ENCODE data around the gene GINS2.

GINS2 gene

DNA sequence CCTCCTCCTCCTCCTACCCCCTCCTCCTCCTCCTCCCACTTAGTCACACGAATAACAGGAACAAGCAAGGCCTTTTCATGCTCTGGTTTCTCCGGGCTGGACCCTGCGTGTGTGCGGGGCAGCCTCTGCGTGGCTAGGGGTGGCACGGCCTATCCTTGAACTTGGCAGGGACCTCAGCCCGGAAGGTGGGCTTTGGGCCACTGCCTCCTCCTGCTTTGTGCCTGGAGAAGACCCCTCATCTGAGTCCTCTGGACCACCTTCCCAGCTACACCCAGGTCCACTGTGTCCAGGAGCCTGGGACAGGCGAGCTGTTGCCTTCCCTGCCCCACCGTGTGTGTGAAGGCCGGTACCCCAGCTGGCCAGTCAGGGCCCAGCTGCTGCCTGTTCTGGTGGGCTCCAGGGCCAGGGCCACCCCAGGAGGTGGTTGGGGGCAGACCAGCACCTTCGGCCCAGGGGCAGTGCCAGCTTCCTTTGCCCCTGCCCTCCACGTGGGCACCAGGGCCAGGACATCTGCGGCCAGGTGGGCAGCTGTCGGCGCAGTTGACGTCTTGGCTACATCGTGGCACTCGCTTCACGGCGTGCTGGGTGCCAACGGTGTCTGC is 35.4 kb downstream of the GINS2 start:
- no peak for DNase-seq

- peak; percentile 75 for DNase-seq
Measured at GRCh38 chr16:85652431-85653221, 36.1 kb downstream of the GINS2 start.

- no peak for DNase-seq
Measured at GRCh38 chr16:85651629-85652430, 36.9 kb downstream of the GINS2 start.

DNA sequence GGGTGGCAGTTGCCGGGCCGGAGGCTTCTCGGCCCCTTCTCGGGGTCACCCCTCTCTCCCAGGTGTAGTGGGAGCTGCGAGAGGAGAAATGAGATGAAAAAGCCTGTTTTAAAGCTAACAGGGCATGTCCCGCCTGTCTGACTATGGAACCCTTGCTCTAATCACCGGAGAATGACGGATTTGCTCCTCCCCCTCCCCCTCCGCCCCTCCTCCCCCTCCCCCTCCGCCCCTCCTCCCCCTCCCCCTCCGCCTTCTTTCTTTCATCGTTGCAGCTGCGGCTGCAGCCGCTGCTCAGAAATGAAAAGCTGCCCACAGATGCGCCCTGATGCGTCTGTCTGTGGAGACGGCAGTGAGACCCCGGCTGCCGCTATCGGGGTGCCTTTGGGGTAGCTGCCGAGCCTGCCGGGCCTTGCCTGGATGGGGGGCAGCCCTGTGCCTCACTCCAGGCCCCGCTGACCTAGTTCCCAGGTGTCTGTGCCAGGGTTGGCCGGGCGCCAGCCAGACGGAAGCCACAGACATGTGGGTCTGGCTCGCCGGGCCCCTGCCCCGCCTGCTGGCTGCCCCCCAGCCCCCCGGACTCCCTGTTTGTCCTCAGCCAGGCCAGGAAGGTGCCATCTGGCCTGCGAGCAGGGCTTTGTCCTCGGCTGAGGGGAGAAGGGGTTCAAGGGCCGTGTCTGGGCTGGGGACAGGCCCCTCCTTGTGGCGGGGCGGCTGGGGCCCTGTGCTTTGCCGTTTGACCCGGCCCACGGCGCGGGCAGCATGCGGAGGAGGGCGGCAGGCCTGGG is 37.7 kb downstream of the GINS2 start:
- peak; percentile 65 for DNase-seq

DNA sequence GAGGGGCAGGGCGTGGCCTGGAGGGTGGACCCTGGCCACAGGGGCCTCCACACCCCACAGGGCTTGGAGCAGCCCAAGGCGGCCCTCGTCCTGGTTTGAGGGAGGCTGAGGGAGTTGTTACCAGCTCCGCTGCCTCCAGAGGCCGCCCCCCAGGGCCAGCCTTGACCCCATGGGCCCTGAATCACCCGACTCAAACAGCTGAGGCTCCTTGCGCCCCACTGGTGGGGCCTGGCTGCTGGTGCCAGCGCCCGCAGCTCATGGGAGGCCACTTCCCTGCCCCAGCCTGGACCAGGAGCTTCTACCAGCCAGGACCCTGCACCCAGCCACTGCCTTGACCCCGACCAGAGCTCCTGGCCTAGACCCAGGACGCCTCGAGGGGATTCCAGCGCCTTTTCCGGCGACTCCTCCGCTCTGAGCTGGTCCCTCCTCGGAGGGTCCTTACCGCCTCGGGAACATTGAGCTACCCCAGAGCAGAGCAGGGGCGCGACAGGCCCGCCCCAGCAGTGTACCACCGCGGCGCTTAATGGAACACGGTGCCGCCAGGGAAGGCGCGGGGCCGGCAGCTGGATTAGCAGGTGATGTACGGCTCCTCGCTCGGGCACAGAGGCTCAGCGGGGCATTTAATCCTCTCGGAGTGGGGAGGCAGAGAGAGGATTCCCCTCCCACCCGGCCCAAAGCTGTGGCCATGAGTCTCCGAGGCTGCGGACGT is 38.5 kb downstream of the GINS2 start:
- no peak for DNase-seq

DNA sequence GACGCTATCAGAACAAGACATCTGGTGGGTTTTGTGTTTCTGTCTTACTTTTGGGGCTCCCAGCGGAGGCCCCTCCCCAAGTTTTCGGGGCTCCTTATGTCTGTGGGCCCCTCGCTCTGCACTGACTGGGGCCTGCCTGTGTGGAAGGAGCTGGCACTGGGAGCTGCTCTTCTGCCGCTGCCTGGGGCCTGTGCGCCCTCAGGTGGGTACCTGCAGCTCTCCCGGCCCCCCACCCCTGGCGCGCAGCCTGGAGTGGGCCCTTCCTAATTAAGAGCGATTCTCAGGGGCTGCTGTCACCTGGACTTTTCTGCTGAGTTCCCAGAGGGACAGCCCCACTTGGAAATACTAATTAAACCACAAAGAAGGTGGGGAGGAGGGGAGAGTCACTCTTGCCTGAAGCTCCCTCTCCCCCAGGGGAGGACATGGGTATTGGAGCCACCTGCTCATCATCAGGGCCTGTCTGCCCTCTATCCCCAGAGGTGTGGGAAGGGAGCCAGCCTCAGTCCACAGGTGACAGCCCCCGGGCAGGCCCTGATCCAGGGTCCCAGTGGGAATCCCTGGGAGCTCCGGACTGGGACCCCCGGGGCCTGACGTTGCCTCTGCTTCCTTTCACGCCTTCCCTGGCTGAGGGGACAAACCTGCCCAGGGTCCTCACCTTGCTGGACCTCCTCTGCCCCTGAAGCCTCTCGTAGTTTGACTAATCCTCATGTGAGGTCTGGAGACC is 39.2 kb downstream of the GINS2 start:
- DNase-seq = no peak

GRCh38 chr16:85648805-85649204 is 39.9 kb downstream of the GINS2 start:
- no peak for DNase-seq

DNA sequence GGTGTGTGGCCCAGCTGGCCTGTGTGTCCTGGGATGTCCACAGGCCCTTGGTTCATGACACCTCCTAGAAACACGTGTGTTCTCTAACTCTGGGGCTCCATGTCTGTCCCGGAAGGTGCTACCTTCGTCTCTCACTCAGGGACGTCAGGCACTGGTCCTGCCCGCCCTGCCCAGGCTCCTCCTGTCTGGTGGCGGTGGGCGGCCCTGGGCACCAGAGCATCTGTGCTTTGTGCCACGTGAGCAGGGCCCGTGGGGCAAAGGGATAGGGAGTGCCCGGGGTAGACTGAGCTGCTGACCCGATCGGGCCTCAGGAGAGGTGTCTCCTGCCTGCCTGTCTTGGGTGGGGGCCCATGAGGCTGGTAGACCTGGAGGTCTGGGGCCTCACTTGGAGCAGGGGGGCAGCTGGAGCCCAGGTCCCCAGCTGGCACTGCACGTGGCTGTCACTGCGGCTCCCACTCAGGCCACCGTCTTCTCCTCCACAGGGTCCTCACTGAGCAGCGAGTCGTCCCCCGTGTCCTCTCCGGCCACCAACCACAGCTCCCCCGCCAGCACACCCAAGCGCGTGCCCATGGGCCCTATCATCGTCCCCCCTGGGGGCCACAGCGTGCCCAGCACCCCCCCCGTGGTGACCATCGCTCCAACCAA is 40.6 kb downstream of the GINS2 start:
- no peak for DNase-seq

DNA sequence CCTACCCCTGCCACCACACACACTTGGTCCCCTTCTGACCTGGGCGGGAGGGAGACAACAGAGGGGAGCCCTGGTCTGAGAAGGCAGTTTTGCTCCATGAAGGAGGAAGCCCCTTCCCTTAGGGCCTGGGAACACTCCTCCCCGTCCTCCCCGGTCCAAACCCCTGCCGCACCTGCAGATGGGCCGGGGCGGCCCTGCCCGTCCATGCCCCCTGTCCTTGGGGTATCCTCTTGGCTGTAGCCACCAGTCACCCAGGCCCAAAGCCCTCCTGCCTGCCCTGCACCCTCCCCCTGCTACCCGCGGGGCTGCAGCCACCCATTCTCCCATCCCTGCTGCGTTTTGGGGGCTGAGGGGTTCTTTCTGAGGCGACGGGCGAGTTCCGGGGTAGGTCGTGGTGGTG is 41.8 kb downstream of the GINS2 start:
- no peak for DNase-seq

DNA sequence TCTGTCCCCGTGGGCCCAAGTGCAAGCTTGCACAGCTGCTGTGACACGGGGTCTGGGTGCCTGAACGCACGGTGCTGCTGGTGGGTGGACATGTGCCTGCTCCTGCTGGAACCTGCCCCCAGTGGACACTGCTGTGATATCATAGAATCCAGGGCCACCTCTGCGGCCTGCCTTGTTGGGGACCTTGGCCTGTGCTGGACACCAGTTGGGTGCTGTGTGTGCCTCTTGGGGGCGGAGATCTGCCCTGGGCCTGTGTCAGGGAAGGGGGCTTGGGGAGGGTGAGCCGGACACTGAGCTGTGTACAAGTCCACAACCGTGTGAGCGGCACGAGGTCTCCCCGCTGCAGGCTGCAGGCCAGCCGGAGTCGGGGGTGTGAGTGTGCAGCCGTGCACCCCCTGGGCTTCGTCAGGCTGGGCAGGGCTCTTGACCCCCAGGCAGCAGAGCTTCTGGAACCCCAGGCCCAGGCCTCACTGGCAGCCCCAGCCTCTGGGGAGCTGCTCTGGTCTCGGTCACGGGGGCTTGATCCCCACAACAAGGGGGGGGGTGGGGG is 42.3 kb downstream of the GINS2 start:
- DNase-seq = no peak

DNA sequence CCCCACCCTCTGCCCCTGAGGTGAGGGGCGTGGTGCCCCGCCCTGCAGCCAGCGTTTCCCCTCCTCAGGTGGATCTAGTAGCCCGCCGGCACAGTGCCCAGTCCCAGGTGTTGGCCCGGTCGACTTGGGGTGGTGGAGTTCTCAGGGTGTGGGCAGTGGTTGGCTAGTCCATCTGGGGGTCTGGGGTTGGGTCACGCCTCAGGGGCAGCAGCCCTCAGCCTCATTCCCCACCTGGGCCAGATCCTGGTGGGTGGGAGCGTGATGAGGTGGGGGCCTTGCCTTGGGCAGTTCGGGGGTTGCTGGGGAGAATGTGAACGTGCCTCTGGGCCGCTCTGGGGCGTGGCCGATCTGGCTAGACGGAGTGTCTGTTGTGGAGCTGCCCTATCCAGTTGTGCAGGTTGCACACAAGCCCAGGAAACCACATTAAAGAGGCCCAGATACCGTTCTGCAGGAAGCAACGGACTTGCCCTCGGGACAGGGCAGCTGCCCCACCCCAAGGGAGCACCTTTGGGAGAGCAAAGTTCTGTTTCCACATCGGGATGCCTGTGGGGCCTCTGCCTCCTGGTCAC is 43.6 kb downstream of the GINS2 start:
- no peak for DNase-seq

- DNase-seq = no peak
Measured at GRCh38 chr16:85644093-85644712, 44.6 kb downstream of the GINS2 start.

- DNase-seq = no peak
Measured at GRCh38 chr16:85643631-85644030, 45.1 kb downstream of the GINS2 start.

GRCh38 chr16:85642762-85643358 is 45.9 kb downstream of the GINS2 start:
- DNase-seq = no peak

DNA sequence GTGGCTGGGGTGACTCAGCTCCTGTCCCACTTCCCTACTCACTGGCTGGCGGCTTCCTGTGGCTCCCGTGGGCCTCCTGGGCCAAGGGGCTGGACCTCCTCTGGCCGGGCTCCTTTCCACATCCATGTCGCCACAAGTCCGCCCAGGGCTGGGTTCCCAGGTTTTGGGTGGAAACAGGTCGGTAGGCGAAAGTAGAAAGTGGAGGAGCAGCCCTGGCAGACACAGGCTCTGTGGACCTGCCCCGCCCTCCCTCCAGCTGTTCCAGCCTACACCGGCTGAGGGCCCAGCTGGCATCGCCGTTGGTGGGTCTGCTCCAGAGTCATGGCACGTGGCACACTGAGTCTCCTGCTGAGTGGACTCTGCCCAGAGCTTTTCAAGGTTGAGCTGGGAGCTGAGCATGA is 47.0 kb downstream of the GINS2 start:
- no peak for DNase-seq

DNA sequence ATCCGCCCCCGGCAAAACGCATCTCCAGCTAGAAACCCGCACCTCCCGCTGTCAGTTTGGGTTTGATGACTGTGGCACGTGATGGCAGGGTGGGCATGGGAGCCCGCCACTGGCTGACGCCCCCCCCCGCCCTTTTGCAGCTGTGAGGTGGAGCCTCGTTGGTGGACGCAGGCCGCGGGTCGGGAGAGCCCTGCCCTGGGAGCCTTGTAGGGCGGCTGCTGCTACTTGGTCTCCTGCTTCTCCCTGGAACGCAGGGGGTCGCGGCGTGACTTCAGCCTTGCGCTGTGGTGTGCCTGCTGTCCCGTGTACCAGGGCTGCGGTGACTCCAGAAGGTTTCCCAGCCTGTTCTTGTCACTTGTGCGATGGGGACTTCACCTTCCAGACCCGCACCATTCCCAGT is 47.4 kb downstream of the GINS2 start:
- no peak for DNase-seq

GRCh38 chr16:85640585-85640984 is 48.2 kb downstream of the GINS2 start:
- no peak for DNase-seq

DNA sequence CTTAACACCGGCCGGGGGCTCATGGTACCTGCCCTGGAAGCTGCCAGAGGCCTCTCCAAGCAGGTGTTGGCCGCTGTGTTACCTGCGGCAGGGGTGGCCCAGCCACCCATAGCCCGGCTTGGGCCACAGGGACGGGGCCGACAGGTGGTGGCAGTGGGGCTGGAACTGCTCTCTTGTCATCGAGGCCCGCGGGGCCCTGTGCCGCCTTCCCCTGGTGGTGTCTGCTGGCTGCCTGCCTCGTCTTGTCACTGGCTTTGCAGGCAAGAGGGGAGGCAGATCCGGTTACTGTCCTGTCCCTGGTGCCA is 48.5 kb downstream of the GINS2 start:
- no peak for DNase-seq

- no peak for DNase-seq
Measured at GRCh38 chr16:85639529-85640253, 49.1 kb downstream of the GINS2 start.
